Measurements from ENCODE around the gene GP1BA.

DNA sequence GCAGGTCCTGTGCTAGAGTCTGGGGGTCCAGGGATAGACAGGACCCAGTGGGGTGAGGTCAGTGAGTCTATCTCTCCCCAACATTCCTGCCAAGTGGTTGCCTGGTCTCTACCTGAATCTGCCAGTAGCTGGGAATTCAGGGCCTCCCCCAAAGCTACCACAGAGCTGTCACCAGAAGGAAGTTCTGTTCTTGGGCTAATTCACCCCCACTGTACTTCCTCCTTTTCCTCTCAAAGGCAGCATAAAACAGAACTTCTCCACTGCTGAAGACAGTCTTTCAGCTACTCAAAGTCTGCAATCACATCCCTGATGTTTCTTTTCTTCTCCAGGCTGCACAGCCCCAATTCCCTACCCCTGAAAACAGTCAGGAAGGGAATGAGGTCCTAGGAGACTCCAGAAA is 46.6 kb downstream of the GP1BA start:
- TF ChIP-seq, protein P1, sequence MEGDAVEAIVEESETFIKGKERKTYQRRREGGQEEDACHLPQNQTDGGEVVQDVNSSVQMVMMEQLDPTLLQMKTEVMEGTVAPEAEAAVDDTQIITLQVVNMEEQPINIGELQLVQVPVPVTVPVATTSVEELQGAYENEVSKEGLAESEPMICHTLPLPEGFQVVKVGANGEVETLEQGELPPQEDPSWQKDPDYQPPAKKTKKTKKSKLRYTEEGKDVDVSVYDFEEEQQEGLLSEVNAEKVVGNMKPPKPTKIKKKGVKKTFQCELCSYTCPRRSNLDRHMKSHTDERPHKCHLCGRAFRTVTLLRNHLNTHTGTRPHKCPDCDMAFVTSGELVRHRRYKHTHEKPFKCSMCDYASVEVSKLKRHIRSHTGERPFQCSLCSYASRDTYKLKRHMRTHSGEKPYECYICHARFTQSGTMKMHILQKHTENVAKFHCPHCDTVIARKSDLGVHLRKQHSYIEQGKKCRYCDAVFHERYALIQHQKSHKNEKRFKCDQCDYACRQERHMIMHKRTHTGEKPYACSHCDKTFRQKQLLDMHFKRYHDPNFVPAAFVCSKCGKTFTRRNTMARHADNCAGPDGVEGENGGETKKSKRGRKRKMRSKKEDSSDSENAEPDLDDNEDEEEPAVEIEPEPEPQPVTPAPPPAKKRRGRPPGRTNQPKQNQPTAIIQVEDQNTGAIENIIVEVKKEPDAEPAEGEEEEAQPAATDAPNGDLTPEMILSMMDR (IDR thresholded peaks at IDR 0.05): no peak
- TF ChIP-seq POLR2A (IDR thresholded peaks at IDR 0.05): no peak
